ENCODE results near the gene FMNL3.

Gene FMNL3

GRCh38 chr12:49587174-49587908 is 119.9 kb downstream of the FMNL3 start:
- intact Hi-C loops (cut with DNase I) = no loop called here
- DNase-seq = no peak
